DOHH2 (cell line): ENCODE results near the gene GET4.

Experiments
- H3F3A ChIP-seq: fragments of 200-600 bp; sonication (generic), shearing (Covaris generic); 2 replicates; pipeline ENCODE4 v1.6.0; 2016; ENCODE audit warnings: antibody characterized with exemption, mild to moderate bottlenecking; ENCODE audit not compliant: control insufficient read depth, insufficient read depth
- H3K27ac ChIP-seq: fragments of 200-600 bp; sonication (generic); 2 replicates; pipeline ENCODE4 v1.5.1; 2014; ENCODE audit warnings: low read depth, mild to moderate bottlenecking, low read length, moderate library complexity
- H3K27me3 ChIP-seq: fragments of 200-600 bp; sonication (generic); 2 replicates; pipeline ENCODE4 v1.6.1; 2014; ENCODE audit warnings: mild to moderate bottlenecking, low read length, mixed read lengths; ENCODE audit not compliant: control insufficient read depth
- H3K36me3 ChIP-seq: fragments of 200-600 bp; sonication (generic); 2 replicates; pipeline ENCODE4 v1.6.1; 2014; ENCODE audit warnings: mild to moderate bottlenecking, low read length, moderate library complexity, mixed read lengths; ENCODE audit not compliant: control insufficient read depth
- H3K4me1 ChIP-seq: fragments of 200-600 bp; sonication (generic); 2 replicates; pipeline ENCODE4 v1.6.1; 2014; ENCODE audit warnings: mild to moderate bottlenecking, low read length, mixed read lengths; ENCODE audit not compliant: control insufficient read depth
- H3K4me2 ChIP-seq: fragments of 200-600 bp; sonication (generic); 2 replicates; pipeline ENCODE4 v1.6.0; 2014; ENCODE audit warnings: mild to moderate bottlenecking, low read length, moderate library complexity
- H3K4me3 ChIP-seq: fragments of 200-600 bp; sonication (generic); 2 replicates; pipeline ENCODE4 v1.5.1; 2014; ENCODE audit warnings: mild to moderate bottlenecking, low read length, mixed read lengths
- H3K79me2 ChIP-seq: fragments of 200-600 bp; sonication (generic); 2 replicates; pipeline ENCODE4 v1.6.1; 2014; ENCODE audit warnings: mild to moderate bottlenecking, low read length, mixed read lengths; ENCODE audit not compliant: control insufficient read depth
- H3K9me2 ChIP-seq: fragments of 200-600 bp; sonication (generic); replicated peaks from 2 replicates; pipeline ENCODE4 v1.6.1; 2014; ENCODE audit warnings: mild to moderate bottlenecking, low read length, mixed read lengths; ENCODE audit not compliant: control insufficient read depth
- H3K9me3 ChIP-seq: fragments of 200-600 bp; sonication (generic); 2 replicates; pipeline ENCODE4 v1.6.1; 2014; ENCODE audit warnings: antibody characterized with exemption, low read length, mixed read lengths; ENCODE audit not compliant: control insufficient read depth, insufficient read depth
- H4K20me1 ChIP-seq: fragments of 200-600 bp; sonication (generic); 2 replicates; pipeline ENCODE4 v1.6.0; 2014; ENCODE audit warnings: low read depth, mild to moderate bottlenecking, antibody characterized with exemption, low read length, moderate library complexity; ENCODE audit not compliant: control insufficient read depth, insufficient read depth
- EZH2phosphoT487 ChIP-seq: fragments of 200-600 bp; sonication (generic); IDR thresholded peaks from 2 replicates; pipeline ENCODE4 v1.6.1; 2017; ENCODE audit warnings: borderline replicate concordance, mild to moderate bottlenecking, antibody characterized with exemption, low read length, moderate library complexity, mixed read lengths
- TF ChIP-seq, protein P1 (sequence below): fragments of 200-600 bp; sonication (generic); IDR thresholded peaks from one replicate; pipeline ENCODE4 v1.5.1; 2014; ENCODE audit warnings: antibody characterized with exemption, mild to moderate bottlenecking, low read depth, low read length; ENCODE audit not compliant: poor library complexity, severe bottlenecking

The GET4 gene

DNA sequence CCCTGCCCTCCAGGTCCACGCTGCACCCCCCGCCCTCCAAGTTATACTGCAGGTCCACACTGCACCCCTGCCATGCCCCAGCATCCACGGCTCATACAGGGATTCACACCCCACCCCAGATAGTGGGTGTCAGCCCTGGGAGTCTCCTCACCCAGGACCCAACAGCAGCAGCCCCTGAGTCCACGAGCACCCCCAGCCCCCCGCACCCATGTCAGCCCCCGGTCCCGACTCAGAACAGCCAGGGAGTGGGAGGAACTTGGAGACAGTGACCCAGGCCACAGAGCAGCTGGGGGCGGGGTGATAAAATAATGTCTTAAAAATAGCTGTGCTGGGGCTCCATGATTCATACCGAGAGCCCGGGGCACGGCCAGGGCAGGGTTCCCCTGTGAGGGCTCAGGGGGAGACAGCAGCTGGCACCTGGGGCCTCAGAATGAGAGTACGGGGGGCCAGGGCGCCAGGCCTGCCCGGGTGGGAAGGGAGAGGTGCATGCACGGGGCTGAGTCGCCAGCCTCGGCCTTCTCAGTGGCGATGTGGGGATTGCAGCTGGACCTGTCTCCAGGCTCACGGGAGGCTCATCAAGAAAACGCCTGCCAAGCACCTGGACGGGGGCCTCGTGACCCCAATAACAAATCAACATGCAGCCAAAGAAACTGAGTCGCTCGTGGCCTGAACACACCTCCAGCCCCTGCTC, 48.3 kb downstream of the GET4 start:
- H3K79me2 ChIP-seq, result no peaks in the 10 kb centered on the region
- H3K4me3 ChIP-seq, result no peak overlapping the region
- H3F3A ChIP-seq, result no peaks in the 10 kb centered on the region; the same call in 1 of the 2 replicates
- 0 out of 2 replicates have a peak, but pooled peaks cover 3% of the 10 kb centered on the region for H4K20me1 ChIP-seq
- H3K9me3 ChIP-seq, result no peaks in the 10 kb centered on the region
- peaks cover 28% of the 10 kb centered on the region for H3K4me1 ChIP-seq
- H3K36me3 ChIP-seq, result no peaks in the 10 kb centered on the region
- H3K9me2 ChIP-seq, result no peaks in the 10 kb centered on the region
- TF ChIP-seq, protein P1, sequence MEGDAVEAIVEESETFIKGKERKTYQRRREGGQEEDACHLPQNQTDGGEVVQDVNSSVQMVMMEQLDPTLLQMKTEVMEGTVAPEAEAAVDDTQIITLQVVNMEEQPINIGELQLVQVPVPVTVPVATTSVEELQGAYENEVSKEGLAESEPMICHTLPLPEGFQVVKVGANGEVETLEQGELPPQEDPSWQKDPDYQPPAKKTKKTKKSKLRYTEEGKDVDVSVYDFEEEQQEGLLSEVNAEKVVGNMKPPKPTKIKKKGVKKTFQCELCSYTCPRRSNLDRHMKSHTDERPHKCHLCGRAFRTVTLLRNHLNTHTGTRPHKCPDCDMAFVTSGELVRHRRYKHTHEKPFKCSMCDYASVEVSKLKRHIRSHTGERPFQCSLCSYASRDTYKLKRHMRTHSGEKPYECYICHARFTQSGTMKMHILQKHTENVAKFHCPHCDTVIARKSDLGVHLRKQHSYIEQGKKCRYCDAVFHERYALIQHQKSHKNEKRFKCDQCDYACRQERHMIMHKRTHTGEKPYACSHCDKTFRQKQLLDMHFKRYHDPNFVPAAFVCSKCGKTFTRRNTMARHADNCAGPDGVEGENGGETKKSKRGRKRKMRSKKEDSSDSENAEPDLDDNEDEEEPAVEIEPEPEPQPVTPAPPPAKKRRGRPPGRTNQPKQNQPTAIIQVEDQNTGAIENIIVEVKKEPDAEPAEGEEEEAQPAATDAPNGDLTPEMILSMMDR, result no peak
- no peak for TF ChIP-seq EZH2phosphoT487
- H3K27me3 ChIP-seq, result peaks cover 77% of the 10 kb centered on the region
- peak overlapping the region; percentile 35; the same call in 1 of the 2 replicates for H3K4me2 ChIP-seq
- H3K27ac ChIP-seq, result no peak overlapping the region

DNA sequence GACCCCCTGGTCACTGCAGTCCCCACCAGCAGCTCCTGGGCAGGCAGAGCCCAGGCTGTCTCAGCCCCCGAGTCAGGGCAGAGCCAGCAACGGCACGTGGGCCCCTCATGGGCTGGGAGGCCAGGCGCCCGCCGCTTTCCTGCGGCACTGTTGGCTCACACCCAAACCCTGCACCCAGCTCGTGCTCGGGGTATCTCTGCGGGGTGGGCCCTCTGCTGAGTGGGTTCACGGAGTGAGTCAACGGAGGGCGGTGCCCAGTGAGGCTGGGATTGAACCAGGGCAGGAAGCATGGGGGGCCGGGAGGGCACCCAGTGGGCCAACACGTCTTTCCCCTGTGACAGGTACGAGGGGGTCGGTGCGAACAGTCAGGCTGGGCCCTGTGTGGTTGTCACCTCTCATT, 49.2 kb downstream of the GET4 start:
- no peaks in the 10 kb centered on the region; the same call in 1 of the 2 replicates for H3F3A ChIP-seq
- H3K27ac ChIP-seq, result no peak overlapping the region
- TF ChIP-seq, protein P1, result no peak
- no peak for TF ChIP-seq EZH2phosphoT487

DNA sequence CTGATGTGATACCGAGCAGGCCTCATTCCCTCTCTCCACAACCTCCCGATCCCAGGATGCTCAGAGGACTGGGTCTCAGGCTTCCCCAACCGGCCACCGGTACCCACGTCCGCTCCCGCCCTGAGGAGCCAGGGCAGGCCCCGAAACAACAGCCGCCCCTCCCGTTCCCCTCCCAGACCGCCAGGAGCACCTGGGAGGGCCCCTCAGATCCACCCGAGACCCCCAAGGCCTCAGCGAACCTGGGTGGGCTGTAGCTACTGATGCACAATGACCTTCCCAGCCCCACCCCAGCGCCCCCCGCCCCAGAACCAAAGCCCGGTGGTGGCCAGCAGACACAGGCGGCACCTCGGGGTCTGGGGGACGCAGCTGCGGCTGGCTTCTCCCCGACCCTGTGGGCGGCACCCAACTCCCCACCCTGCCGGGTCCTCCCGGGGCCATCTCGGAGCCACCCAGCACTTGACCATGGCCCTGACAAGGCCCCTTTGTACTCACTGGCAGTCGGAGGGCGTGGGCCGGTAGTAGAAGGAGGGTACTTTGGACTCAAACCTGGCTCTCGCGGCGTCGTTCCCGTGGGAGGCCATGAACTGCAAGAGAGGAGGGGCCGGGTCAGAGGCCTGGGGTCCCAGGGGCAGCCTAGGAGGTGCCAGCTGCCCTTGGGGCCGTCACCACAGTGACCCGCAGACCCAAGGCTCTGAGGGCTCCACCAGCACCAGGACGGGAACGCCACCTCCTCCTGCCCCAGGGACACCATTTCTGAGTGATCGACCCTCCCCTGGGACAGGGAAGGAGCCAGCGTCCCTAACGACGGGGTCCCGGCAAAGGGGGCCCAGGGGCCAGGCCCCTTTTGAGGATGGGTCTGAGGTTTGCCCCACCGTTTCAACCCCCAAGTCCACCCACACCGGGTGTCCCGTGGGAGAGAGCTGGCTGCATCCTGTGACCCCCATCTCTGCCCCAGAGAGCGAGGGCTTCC, 50.0 kb downstream of the GET4 start:
- Histone ChIP-seq H3K4me2 (no peak overlapping the region), H3K79me2 (no peaks in the 10 kb centered on the region), H4K20me1 (0 out of 2 replicates have a peak, but pooled peaks cover 3% of the 10 kb centered on the region), H3K9me2 (no peaks in the 10 kb centered on the region), H3K4me3 (no peak overlapping the region), H3K27ac (no peak overlapping the region), H3K4me1 (peaks cover 28% of the 10 kb centered on the region), H3K36me3 (no peaks in the 10 kb centered on the region), H3F3A (no peaks in the 10 kb centered on the region; the same call in 1 of the 2 replicates), H3K27me3 (peaks cover 85% of the 10 kb centered on the region), H3K9me3 (no peaks in the 10 kb centered on the region)
- TF ChIP-seq EZH2phosphoT487, result no peak
- TF ChIP-seq, protein P1, result no peak

More for the DNA sequence above, 49.2 kb downstream of the GET4 start:
- no peaks in the 10 kb centered on the region for H3K9me3 ChIP-seq
- peaks cover 28% of the 10 kb centered on the region for H3K4me1 ChIP-seq
- no peak overlapping the region for H3K4me2 ChIP-seq
- H3K9me2 ChIP-seq, result no peaks in the 10 kb centered on the region
- no peak overlapping the region for H3K4me3 ChIP-seq
- H3K36me3 ChIP-seq, result no peaks in the 10 kb centered on the region
- H4K20me1 ChIP-seq, result 0 out of 2 replicates have a peak, but pooled peaks cover 3% of the 10 kb centered on the region
- no peaks in the 10 kb centered on the region for H3K79me2 ChIP-seq
- peaks cover 85% of the 10 kb centered on the region for H3K27me3 ChIP-seq
